Daoy (cell line): ENCODE data around the gene GOLGA5. TPM values are rescaled to one million over a fixed set of nuclear protein-coding genes. Genes with fewer than 3 reads are reported as not detected.

Source experiments
- DNase-seq: peaks from one replicate; pipeline ENCODE4 v3.0.0-alpha.2; 2015; ENCODE audit warnings: low read depth
- total RNA-seq: library from RNA; depleted of rRNA; stranded (reverse); fragments of >200 nt; shearing (Covaris generic); gene quantifications from 2 replicates; pipeline ENCODE4 v1.2.3, GENCODE V29; 2014; rRNA removed

Gene GOLGA5
- total RNA-seq, 1 experiment from 2014 or later: 35.5 TPM

- no peak for DNase-seq
Observed at GRCh38 chr14:92880351-92880750, 86.2 kb downstream of the GOLGA5 start.

GRCh38 chr14:92880851-92881250 is 86.7 kb downstream of the GOLGA5 start:
- DNase-seq: peak; percentile 27

- no peak for DNase-seq
Observed at GRCh38 chr14:92883066-92883465, 89.0 kb downstream of the GOLGA5 start.

- DNase-seq: no peak
Observed at GRCh38 chr14:92884410-92884809, 90.3 kb downstream of the GOLGA5 start.

- no peak for DNase-seq
Observed at GRCh38 chr14:92885279-92886061, 91.4 kb downstream of the GOLGA5 start.

- no peak for DNase-seq
Observed at GRCh38 chr14:92886337-92886736, 92.2 kb downstream of the GOLGA5 start.

GRCh38 chr14:92887157-92887556 is 93.1 kb downstream of the GOLGA5 start:
- no peak for DNase-seq

GRCh38 chr14:92888896-92889295 is 94.8 kb downstream of the GOLGA5 start:
- no peak for DNase-seq

Other genes with a start within 250 kb of the GOLGA5 start
- gene LGMN, start 45.7 kb upstream of the GOLGA5 start, total RNA-seq: 66.5 and 92.5 TPM in 2 replicates
- not detected in 2 replicates for gene CHGA, start 128.8 kb downstream of the GOLGA5 start, total RNA-seq